GM18519 (cell line): ENCODE measurements around the gene CARD19.

Source experiments
- ATAC-seq: cut with Tn5 transposase; IDR thresholded peaks from one replicate; pipeline ENCODE4 v1.9.1; 2021; ENCODE audit warnings: mild to moderate bottlenecking, moderate library complexity; ENCODE audit not compliant: unreplicated experiment, low FRiP score

The CARD19 gene

DNA sequence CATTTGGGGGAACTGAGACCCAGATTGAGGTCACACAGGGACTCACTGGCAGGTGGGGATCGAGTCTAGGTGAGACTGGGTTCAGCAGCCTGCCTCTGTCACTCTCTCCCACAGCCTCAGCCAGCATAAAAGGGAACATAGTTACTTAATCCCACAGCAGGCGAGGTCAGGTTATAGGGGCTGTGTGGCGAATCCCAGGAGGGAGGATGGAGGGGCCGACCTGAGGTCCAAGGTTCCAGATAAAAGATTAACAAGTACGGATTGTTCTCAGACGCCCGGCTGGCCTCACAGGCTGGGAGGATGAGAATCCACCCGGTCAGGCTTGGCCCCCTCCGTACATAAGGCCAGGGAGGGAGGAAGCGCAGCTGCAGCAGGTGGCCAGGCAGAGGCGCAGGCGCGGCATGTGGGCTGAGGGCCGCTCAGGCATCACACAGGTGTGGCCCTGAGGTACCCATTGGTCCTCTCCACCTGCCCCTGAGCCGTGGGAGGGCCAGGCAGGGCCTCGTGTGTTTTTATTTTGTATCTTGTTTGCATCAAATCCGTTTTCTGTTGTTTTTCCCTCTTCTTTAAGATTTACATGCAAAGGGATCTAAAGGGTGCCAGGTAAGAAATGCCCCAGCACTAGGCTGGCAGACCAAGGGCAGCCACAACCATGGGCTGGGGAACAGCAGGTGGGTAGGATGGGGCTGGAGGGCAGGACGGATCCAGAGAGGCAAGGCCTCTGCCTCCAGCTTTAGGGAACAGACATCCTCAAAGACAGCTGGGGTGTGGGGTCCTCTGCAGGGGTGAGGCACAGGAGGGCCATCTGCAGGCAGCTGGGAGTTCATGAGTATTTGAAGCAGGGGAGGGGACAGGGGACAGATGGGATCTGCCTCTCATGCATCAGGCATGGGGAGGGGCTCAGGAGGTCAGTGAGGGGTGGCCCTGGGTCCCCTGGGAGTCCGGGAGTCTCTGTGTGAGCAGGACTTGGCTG lies 33.9 kb upstream of the CARD19 start:
- ATAC-seq = no peak

DNA sequence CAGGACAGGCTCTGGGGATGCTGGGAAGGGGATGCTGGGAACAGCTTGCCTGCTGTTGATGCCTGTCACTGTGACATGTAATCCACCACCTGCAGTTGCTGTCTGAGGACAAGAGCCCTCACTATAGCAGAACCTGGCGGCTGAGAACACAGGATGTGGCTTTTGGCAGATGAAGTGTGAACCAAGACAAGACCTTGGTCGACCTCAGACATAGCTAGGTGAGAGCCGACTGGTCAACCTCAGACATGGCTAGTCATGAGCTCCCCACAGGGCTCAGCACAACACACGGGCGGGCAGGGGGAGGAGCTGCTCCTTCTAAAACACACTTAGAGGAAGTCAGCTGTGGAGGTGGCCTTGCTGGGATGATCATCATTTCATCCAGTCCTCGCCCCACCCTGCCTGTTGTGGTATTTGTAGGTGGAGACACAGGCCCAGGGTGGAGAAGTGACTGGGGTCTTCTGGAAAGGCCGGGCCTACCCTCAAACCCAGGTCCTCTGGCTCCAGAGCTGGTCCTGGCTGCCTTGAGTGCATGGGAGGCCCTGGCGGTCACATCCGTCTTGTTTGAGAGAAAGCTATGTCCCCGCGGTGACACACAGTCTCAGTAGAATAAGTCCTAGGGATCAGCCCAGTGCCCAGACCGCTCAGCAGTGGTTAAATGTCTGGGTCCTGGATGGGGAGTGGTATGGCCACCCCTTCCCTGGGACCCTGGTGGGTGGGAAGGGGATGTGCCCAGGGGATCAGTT lies 31.5 kb upstream of the CARD19 start:
- ATAC-seq = peak; percentile 90

DNA sequence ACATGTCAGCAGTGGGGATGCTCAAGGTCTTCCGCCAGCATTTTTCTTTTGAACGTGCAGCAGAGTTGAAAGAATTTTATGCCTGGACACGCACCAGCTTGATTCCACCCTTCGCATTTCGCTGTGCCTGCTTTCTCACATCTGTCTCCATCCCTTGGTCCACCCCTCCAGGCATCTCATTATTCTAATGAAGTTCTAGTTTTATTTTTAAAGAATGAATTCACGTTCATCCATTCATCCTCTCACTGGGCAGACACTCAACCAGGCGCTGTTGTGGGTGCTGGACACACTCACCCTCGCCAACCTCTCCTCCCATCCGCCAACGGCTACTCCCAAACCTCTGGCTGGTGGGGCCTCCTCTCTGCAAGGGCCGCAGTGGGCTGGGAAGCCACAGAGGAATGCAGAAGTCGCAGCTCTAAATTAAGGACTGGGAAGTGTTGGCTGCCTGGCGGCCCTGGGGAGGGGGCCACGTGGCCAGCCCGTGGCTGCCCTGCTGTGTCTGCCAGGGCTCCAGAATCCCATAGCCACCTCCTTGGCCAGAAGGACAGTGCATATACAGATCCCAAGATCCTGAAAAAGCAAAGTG lies 30.8 kb upstream of the CARD19 start:
- ATAC-seq = no peak

DNA sequence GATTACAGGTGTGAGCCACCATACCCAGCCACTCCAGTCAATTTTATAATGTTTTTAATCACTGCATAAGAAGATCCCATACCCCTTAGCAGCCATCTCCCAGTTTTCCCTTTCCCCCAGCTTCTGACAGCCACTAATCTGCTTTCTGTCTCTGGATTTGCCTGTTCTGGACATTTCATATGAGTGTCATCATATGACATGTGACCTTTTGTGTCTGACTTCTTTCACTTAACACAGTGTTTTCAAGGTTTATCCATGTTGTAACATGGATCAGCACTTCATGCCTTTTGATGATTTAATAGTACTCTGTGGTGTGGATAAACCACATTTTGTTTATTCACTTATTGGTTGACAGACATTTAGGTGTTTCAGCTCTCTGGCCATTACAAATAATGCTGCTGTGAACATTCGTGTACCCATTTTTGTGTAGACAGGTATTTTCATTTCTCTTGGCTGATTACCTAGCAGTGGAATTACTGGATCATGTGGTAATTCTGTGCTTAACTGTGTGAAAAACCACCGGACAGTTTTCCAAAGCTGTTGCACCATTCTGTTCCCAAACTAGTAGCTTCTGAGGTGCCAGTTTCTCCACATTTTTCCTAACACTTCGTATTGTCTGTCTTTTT lies 28.9 kb upstream of the CARD19 start:
- no peak for ATAC-seq

GRCh38 chr9:93068956-93069355 lies 27.1 kb upstream of the CARD19 start:
- no peak for ATAC-seq

- no peak for ATAC-seq
These were observed 24.6 kb upstream of the CARD19 start for GRCh38 chr9:93071464-93071863.

GRCh38 chr9:93072383-93072795 lies 23.6 kb upstream of the CARD19 start:
- no peak for ATAC-seq

- no peak for ATAC-seq
These were observed 19.8 kb upstream of the CARD19 start for GRCh38 chr9:93076101-93076791.

DNA sequence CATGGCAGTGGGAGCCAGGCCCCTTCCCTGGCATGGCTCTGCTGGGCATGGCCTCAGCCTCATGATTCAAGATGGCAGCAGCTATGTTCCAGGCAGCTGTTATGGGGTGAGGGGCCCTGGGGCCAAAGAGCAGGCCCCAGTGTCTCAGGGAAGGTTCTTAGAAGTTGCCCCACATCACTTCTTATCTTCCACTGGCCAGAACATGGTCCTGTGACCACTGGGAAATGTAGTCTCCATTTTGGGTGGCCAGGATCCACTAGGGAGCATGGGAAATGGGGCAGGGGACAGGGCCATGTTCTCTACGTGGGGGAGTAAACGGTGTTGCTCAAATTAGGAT lies 19.3 kb upstream of the CARD19 start:
- no peak for ATAC-seq

DNA sequence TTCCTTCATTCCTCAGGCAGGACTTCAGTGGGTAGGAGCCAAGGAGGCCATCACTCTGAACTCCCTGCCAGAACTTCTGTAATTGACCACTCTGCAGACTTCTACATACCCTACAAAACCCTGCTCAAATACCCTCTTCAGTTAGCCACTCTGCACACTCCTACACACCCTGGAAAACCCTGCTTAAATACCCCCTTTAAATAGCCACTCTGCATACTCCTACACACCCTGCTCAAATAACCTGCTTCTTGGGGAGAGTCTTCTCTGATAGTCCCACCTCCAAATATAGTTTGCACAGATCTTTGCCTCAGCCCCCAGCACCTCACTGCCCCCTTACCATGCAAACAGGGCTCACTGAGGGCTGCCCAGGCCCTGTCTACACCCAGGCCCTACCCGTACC lies 18.6 kb upstream of the CARD19 start:
- no peak for ATAC-seq

GRCh38 chr9:93077811-93078210 lies 18.2 kb upstream of the CARD19 start:
- ATAC-seq = no peak

DNA sequence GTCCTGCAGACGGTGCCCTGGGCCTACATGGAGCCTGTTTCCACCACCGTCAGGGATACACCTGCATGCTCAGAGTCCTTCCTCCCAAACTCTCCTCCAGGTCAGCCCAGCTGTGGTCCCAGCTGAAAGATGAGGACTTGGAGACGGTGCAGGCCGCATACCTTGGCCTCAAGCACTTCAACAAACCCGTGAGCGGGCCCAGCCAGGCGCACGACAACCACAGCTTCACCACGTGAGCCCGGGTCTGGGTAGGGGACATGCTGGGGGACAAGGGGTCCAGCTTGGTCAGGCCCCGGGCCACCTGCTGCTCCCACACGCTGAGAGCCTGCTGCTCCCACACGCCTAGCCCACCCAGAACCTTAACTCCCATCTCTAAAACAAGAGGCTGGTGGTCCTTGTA lies 16.6 kb upstream of the CARD19 start:
- no peak for ATAC-seq

GRCh38 chr9:93080406-93080805 lies 15.6 kb upstream of the CARD19 start:
- no peak for ATAC-seq

- no peak for ATAC-seq
These were observed 14.9 kb upstream of the CARD19 start for GRCh38 chr9:93081081-93081529.

DNA sequence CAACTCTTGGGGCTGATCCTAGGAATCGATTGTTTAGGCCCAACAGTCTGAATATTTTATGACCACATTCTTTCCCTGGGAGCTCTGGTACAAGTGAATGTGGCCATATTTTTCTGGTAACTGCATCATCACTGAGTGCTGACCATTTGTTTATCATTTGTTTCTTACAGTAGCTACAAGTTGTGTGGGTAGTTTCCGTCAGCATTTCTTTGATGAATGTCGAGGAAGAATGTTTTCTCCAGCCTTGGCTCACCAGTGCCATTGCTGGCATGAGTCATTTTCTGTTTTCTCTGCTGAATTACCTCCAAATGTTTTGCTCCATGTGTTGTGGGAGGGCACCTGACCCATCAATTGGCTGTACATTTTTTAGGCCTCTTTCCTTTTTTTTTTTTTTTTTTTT lies 14.1 kb upstream of the CARD19 start:
- no peak for ATAC-seq

GRCh38 chr9:93082841-93083411 lies 13.1 kb upstream of the CARD19 start:
- no peak for ATAC-seq

DNA sequence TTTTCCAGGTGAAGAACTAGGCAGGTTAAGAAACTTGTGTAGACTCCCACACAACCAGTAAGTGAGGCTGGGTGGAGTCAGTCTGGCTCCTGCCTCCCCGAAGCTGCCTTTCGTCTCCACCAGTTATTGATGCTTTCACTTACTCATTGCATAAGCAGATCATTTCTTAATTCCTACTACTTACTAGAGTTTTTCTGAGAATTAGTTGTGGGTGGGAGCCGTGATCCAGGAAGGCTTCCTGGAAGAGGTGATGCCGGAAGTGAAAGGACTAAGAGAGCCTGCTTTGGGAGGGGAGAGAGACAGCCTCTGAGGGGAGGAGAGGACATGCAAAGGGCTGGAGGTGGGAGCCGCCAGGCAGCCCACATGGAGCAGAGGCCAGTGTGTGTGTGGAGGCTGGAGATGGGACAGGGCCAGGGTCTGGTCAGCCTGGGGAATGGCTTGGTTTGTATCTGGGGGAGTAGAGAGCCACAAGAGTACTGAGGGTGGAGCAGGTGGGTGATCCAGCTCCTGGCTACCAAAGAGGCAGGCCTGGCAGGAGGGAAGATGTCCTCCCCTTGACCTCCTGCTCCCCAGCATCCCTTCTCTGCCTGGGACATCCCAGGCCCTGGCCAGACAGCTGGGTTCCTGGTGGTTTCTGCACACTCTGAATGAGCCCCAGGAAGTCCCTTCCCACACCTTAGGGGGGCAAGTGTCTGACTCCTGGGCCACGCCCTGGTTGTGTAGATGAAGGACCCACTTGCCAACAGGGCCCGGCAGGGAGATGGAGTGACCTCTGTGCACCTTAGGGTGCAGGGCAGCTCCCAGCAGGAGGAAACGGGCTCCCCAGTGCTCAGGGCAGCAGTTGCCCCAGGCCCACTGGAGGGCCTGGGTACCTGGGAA lies 12.2 kb upstream of the CARD19 start:
- no peak for ATAC-seq

DNA sequence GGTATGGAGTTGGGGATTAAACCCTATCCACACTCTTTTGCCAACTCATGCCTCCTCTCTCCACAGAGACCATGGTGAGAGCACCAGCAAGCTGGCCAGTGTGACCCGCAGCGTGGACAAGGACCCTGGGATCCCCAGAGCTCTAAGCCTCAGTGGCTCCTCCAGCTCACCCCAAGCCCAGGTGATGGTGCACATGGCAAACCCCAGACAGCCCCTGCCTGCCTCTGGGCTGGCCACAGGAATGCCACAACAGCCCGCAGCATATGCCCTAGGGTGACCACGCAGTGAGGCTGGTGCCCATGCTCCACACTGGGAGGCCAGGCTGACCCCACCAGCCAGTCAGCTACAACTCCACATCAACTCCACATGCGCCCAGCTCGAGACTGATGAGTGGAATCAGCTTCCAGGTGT lies 11.5 kb upstream of the CARD19 start:
- ATAC-seq = no peak

DNA sequence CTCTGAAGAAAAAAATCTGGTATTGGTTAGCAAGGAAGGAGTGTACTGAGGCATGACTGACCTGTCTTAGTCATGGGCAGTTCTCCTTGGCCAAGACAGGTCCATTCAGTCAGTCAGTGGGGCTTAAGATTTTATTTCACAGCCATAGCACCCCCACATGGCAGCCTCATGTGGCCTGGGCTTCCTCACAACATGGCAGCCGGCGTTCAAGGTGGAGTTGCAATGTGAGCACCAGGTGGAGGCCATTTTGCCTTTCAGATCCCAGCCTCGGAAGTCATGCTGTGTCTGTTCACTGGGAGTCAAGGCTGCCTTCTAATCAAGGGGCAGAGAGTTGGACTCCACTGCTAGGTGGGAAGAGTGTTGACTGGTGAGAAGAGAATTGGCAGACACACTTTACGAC lies 10.3 kb upstream of the CARD19 start:
- no peak for ATAC-seq
